ENCODE measurements around the gene KIF27.

Gene KIF27

GRCh38 chr9:83960991-83961390, 39.8 kb upstream of the KIF27 start:
- TF ChIP-seq GLIS3 (CRISPR knock-in tag; IDR thresholded peaks at IDR 0.05) (no peak), TOX (CRISPR knock-in tag; IDR thresholded peaks at IDR 0.05; ENCODE audit: borderline replicate concordance) (no peak), ISL1 (CRISPR knock-in tag; IDR thresholded peaks at IDR 0.05) (no peak), TSHZ2 (CRISPR knock-in tag; IDR thresholded peaks at IDR 0.05) (no peak), RARB (CRISPR knock-in tag; IDR thresholded peaks at IDR 0.05) (no peak)
- ATAC-seq: no peak

DNA sequence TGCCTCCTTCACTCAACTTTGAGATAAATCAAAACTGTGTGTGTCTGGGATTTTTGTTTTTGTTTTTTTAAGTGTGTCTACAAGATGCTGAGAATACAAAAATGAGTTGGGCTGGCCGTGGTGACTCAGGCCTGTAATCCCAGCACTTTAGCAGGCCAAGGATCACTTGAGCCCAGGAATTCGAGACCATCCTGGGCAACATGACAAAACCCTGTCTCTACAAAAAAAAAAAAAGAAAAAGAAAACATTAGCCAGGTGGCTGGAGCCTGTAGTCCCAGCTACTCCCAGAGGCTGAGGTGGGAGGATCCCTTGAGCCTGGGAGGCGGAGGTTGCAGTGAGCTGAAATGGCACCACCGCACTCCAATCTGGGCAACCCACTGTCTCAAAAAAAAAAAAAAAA, 37.8 kb upstream of the KIF27 start:
- no peak for TF ChIP-seq ARNTL (CRISPR knock-in tag; IDR thresholded peaks at IDR 0.05; ENCODE audit: borderline replicate concordance, low read depth)
- no peak for TF ChIP-seq BACH2 (CRISPR knock-in tag; IDR thresholded peaks at IDR 0.05; ENCODE audit: borderline replicate concordance)
- TF ChIP-seq SNAI2 (CRISPR knock-in tag; IDR thresholded peaks at IDR 0.05): no peak
- TF ChIP-seq OSR1 (CRISPR knock-in tag; IDR thresholded peaks at IDR 0.05): no peak
- TF ChIP-seq ESRRG (CRISPR knock-in tag; IDR thresholded peaks at IDR 0.05): no peak
- no peak for TF ChIP-seq ZNF70 (CRISPR knock-in tag; IDR thresholded peaks at IDR 0.05)
- TF ChIP-seq ISL1 (CRISPR knock-in tag; IDR thresholded peaks at IDR 0.05): no peak
- no peak for TF ChIP-seq TCF4 (CRISPR knock-in tag; IDR thresholded peaks at IDR 0.05; ENCODE audit: borderline replicate concordance)
- TF ChIP-seq PPARA (CRISPR knock-in tag; IDR thresholded peaks at IDR 0.05; ENCODE audit: borderline replicate concordance): no peak
- TF ChIP-seq TSHZ2 (CRISPR knock-in tag; IDR thresholded peaks at IDR 0.05): no peak
- ATAC-seq: peak; percentile 45

DNA sequence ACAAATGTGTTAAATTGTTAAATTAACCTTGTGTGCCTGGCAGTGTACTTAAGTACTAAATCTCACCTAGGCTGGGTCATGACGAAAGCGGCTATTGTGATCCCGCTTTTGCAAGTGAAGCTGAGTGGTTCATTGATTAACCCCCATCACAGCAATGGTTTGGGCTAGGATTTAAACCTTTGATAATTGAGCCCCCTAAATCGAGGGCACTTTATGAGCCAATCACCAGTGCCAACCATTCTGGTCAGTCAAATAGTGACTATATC, 35.9 kb upstream of the KIF27 start:
- TF ChIP-seq ISL1 (CRISPR knock-in tag; IDR thresholded peaks at IDR 0.05): no peak
- TF ChIP-seq CSDC2 (CRISPR knock-in tag; IDR thresholded peaks at IDR 0.05): no peak
- no peak for TF ChIP-seq ZFP30 (CRISPR knock-in tag; IDR thresholded peaks at IDR 0.05)
- TF ChIP-seq TSHZ2 (CRISPR knock-in tag; IDR thresholded peaks at IDR 0.05): no peak
- no peak for TF ChIP-seq OSR1 (CRISPR knock-in tag; IDR thresholded peaks at IDR 0.05)

GRCh38 chr9:83956436-83957247, 35.4 kb upstream of the KIF27 start:
- ATAC-seq: peak; percentile 86
- no peak for TF ChIP-seq OSR1 (CRISPR knock-in tag; IDR thresholded peaks at IDR 0.05)
- no peak for TF ChIP-seq ZFP3 (CRISPR knock-in tag; IDR thresholded peaks at IDR 0.05)
- no peak for TF ChIP-seq ARNTL (CRISPR knock-in tag; IDR thresholded peaks at IDR 0.05; ENCODE audit: borderline replicate concordance, low read depth)
- no peak for TF ChIP-seq CREB5 (CRISPR knock-in tag; IDR thresholded peaks at IDR 0.05; ENCODE audit: low read depth)
- TF ChIP-seq ZFP30 (CRISPR knock-in tag; IDR thresholded peaks at IDR 0.05): no peak

More for the DNA sequence above, 35.9 kb upstream of the KIF27 start:
- ATAC-seq: no peak

Data from SK-N-SH treated with all-trans-retinoic acid at 6 μM for 48 hours (cell line).